Renal cortical epithelial cell (primary cell): Measurements from ENCODE around the gene STRN3. TPM values are rescaled to one million over a fixed set of nuclear protein-coding genes. Genes with fewer than 3 reads are reported as not detected.
"Not testable (repeated sequence)": the region's sequence is repeated elsewhere in the genome, so short reads cannot be mapped to it uniquely, and the experiment has no call there.

Experiments used
- DNase-seq: peaks from one replicate; pipeline ENCODE4 v3.0.0-alpha.2; 2011; ENCODE audit warnings: low read depth
- total RNA-seq: library from RNA; depleted of rRNA; stranded (reverse); fragments of >200 nt; gene quantifications from 2 replicates; pipeline ENCODE4 v1.2.3, GENCODE V29; 2014

STRN3 gene
- total RNA-seq: 78.3 and 110 TPM in 2 replicates

- no peak for DNase-seq
Observed at GRCh38 chr14:31026077-31026449, at the start of gene STRN3. STRN3 (minus strand) TSS chr14:31026379; CDS start chr14:31026185, 194 bp downstream.

DNA sequence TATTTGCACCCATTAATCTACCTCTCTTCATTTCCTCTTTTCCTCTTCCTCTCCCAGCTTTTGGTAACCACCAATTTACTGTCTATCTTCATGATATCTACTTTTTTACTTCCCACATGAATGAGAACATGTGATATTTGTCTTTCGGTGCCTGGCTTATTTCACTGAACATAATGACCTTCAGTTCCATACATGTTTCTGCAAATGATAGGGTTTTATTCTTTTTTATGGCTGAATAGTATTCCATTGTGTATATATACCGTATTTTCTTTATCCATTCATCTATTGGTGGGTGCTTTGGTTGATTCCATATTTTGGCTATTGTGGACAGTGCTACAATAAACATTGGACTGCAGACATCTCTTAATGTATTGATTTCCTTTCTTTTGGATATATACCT is 49.0 kb upstream of the STRN3 start:
- no peak for DNase-seq

GRCh38 chr14:31071151-31071550 is 45.0 kb upstream of the STRN3 start:
- no peak for DNase-seq

DNA sequence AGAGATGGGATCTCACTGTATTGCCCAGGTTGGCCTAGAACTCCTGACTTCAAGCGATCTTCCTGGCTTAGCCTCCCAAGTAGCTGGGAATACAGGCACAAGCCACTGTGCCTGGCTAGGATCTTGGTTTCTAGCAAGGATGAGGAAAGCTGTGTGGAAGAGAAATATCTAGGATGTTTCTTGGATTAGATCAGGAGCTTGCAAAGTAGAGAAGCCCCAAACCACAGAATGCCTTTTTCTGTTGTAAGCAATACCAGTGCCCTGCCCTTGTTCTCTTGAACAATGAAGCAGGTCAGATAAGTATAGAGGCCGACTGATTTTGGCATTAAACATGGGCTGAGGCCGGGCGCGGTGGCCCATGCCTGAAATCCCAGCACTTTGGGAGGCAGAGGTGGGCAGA is 44.3 kb upstream of the STRN3 start:
- peak; percentile 98 for DNase-seq

- DNase-seq: no peak
Observed at GRCh38 chr14:31069343-31069742, 43.2 kb upstream of the STRN3 start.

DNA sequence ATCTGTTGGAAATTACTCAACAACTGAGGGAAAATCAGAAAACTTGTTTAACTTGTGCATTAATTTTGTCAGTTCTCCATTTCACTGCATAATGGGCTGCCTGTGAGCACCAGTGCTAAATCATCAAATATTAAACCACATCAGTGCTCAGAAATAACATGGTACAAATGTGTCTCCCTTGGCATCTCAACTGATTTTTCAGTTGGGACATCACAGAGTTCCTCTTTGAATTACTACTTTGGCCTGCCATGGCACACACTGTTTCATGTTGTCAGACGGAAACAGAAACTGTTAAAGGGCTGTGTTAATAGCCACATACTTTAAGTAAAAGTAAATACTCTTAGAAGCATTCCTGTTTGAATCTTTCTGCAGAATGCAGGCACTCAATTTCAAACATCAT is 42.1 kb upstream of the STRN3 start:
- no peak for DNase-seq

DNA sequence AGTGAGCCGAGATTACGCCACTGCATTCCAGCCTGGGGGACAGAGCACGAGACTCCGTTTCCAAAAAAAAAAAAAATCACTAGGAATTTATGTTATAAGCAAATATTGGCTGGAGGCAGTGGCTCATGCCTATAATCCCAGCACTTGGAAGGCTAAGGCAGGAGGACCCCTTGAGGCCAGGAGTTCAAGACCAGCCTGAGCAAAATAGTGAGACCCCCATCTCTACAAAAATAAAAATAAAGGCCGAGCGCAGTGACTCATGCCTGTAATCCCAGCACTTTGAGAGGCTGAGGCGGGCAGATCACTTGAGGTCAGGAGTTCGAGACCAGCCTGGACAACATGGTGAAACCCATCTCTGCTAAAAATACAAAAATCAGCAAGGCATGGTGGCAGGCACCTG is 36.7 kb upstream of the STRN3 start:
- not testable (repeated sequence) for DNase-seq

DNA sequence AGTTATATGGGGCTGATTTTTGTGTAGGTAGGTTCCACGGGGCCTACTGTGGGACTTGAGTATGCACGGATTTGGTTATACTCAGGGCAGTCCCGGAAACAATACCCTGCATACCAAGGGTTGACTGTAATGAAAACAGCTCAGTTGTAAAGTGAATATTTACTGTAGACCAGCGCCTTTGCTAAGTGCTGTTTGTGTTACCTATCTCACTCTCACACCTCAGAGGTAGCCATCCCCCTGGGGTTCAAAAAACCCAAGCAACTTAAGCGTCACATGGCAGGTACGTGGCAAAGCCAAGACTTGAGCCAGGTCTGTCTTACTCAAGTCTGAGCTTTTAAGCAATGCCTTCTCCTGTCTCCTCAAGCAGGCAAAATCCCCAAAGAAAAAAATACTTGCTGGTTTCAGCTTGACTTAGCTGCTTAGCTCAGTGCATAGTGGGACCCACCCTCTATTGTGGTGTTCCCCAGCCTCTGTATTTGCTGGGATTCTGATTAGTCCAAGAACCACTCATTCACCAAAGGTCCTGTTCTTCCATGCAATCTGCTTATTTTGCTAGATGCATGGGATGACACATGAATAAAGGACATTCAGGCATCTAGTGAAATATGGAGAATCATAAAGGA is 34.2 kb upstream of the STRN3 start:
- peak; percentile 39 for DNase-seq

DNA sequence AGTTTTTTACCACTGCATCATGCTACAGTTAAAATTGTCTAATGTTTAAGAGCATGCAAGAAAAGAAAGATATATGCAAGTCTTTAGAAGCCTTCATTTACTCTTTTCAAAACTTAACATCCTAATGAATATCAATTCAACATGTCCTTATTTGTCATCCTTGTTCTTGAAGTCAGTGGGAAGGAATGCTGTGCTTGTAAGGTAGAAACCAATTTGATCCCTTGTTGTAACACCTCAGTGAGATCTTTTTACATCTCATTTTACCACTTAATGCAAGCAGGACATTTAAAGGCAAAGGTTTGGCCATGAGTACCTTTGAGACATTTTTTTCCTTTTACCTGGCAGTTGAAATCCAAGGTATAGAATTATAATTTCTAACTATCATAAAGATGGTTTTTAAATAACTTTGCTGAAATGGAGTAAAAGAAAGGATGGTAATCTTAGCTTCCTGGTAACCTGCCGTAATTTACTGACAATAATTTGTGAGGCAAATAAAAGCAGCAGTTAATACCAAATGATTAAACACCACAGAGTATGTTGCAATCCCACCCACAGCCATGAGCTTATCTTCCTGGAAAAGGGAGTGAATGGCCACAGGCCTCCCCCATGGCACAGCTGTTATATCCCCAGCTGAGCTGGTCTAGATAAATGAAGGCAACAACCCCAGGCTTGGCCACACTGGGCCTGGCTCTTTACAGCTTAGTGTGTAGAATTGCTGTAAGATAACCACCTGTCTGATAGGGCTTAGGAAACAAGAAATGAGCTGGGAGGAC is 33.2 kb upstream of the STRN3 start:
- peak; percentile 95 for DNase-seq

- DNase-seq: no peak
Observed at GRCh38 chr14:31057701-31058364, 31.7 kb upstream of the STRN3 start.

DNA sequence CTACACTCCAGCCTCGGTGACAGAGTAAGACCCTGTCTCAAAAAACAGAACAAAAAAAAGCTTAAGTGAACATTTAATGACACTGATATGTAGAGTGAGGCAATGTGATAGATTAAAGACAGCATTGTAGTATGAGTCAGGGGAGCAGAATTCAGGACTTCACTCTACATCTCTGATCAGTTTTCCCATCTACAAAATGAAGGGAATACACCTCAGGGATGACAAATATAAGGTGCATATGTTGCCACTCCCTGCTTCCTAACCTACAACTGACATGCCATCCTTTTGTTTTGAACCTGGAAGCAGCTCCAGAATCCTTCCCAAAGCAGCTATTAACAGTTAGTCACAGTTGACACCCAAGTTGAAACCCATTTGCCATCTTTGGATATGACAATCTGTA is 30.9 kb upstream of the STRN3 start:
- peak; percentile 42 for DNase-seq

DNA sequence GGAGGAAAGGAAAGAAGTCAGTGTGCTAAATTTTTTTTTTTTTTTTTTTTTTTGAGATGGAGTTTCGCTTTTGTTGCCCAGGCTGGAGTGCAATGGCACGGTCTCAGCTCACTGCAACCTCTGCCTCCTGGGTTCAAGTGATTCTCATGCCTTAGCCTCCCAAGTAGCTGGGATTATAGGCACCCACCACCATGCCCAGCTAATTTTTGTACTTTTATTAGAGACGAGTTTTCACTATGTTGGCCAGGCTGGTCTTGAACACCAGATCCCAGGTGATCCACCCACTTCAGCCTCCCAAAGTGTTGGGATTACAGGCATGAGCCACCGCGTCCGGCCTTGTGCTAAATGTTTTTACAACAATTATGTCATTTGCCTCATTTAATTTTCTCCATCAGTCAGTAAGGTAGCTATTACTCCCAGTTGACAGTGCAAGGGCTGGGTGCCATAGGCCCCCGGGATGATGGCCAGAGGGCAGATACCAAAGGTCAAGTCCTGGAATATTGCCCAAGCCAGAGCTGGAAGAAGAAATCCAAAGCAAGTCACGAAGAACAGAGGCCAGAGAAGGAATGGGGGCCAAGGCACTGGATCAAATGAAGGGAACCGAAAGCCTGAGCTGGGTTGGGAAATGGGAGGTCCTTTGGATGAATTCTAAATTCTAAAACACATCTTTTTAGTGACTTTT is 26.9 kb upstream of the STRN3 start:
- DNase-seq: peak; percentile 31

- DNase-seq: no peak
Observed at GRCh38 chr14:31051511-31051910, 25.3 kb upstream of the STRN3 start.

DNA sequence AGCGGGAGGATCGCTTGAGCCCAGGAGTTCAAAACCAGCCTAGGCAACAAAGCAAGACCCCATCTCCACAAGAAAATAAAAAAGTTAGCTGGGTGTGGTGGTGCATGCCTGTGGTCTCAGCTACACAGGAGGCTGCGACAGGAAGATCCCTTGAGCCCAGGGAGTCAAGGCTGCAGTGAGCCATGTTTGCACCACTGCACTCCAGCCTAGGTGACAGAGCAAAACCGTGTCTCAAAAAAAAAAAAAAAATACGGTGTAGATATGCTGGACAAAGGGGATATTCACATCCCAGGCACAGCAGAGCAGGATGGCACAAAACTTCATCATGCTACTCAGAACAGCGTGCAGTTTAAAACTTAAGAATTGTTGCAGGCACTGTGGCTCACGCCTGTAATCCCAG is 24.8 kb upstream of the STRN3 start:
- no peak for DNase-seq

DNA sequence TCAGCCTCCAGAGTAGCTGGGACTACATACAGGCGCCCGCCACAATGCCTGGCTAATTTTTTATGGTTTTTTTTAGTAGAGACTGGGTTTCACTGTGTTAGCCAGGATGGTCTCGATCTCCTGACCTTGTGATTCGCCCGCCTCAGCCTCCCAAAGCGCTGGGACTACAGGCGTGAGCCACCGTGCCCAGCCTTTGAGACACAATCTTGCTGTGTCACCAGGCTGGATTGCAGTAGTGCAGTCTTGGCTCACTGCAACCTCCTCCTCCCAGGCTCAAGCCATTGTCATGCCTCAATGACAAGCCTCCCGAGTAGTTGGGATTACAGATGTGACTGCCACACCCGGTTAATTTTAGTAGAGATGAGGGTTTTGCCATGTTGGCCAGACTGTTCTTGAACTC is 21.3 kb upstream of the STRN3 start:
- DNase-seq: no peak

DNA sequence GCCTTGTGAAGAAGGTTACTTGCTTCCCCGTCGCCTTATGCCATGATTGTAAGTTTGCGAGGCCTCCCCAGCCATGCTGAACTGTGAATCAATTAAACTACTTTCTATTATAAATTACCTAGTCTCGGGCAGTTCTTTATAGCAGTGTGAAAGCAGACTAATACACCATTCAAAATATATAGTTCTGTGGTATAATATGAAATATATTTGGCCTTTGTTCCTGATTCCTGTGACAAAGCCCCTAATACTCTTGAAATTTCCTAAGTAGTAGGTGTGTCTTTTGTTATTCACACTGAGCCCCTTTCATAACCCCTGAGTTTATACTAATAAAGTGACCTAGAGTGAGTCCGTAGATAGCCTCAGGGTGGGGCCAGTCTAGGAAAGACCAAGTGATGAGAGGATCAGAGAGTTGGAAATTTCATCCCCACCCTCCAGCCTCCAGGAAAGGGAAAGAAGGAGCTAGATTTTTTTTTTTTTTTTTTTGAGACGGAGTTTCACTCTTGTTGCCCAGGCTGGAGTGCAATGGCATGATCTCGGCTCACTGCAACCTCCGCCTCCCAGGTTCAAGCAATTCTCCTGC is 19.4 kb upstream of the STRN3 start:
- no peak for DNase-seq

- no peak for DNase-seq
Observed at GRCh38 chr14:31043379-31043778, 17.2 kb upstream of the STRN3 start.

DNA sequence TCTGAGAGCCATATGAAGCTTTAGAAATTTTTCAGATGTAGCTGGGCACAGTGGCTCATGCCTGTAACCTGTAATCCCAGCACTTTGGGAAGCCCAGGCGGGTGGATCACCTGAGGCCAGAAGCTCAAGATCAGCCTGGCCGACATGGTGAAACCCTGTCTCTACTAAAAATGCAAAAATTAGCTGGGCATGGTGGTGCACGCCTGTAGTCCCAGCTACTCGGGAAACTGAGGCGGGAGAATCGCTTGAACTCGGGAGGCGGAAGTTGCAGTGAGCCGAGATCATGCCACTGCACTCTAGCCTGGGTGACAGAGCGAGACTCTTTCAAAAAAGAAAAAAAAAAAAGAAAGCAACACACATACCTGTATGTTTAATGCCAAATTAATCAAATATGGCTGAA is 16.7 kb upstream of the STRN3 start:
- not testable (repeated sequence) for DNase-seq

DNA sequence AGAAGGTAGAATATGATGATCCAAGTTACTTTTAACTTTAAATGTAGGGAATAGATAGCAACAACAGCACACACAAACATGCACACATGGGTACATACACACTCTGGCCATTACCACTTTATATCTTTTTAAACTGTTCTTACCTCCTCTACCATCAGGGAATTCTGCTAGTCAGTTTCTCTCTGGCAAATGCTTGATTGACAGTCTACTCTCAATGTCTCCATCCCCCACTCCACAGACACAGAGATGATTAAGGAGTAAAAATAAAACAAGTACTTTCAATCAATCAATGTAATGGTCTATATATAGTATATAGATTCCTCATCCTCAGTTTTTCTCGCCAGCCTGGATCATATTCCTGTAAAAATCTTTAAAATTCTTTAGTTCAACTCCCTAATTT is 16.1 kb upstream of the STRN3 start:
- DNase-seq: no peak

DNA sequence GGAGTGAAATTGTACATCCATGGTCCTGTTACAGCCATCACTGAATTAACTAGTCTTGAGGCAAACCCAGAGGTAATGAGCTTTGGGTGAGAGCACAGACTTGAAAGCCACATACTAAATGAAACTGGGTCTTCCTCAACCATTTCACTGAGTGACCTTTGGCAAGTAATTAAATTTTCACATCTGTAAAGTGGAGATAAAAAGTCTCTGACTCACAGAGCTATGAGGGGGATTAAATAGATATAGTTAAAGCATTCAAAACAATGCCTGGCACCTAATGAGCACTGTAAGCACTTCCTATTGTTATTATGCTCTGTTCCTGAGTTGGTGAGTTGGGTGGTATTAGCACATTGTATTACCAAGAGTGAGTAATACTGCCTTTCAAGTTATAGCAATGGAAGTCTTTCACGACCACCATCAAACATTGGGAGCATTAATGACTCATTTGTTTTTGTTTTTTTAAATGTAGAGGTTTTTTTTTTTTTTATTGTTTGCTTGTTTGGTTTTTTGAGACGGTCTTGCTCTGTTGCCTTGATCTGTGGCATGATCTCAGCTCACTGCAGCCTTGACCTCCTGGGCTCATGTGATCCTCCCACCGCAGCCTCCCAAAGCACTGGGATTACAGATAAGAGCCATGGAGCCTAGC is 12.5 kb upstream of the STRN3 start:
- DNase-seq: peak; percentile 89

DNA sequence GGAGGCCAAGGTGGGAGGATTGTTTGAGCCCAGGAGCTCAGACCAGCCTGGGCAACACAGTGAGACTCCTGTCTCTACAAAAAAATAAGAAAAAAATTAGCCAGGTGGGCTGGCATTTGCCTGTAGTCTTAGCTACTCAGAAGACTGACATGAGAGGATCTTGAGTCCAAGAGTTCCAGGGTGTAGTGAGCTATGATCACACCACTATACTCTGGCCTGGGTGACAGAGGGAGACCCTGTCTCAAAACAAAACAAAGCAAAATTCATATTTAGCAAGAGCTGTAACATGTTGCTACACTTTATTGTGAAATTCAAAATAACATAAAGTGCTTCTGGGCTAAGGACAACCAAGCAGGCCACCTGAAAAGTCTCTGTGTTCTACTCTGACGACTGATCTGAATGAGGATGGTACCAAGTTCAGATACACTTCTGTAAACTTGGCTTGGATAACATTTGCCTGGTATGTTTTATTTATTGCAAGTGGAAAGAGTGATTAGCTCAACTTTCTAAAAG is 11.6 kb upstream of the STRN3 start:
- DNase-seq: peak; percentile 22
